Testis (tissue), 3 donors: ENCODE data around the gene HSD17B1. TPM values are rescaled to one million over a fixed set of nuclear protein-coding genes. Genes with fewer than 3 reads are reported as not detected.

Source experiments
- DNase-seq: peaks from one replicate; pipeline ENCODE4 v3.0.0-alpha.2; 2019
- H3K27ac ChIP-seq, 2 donors: fragments of 200-600 bp; sonication (generic); one replicate each; pipeline ENCODE4 v1.5.1; 2019
- H3K27me3 ChIP-seq: fragments of 200-600 bp; sonication (generic); one replicate; pipeline ENCODE4 v1.5.1; 2019
- H3K36me3 ChIP-seq: fragments of 200-600 bp; sonication (generic); one replicate; pipeline ENCODE4 v1.5.1; 2017; ENCODE audit warnings: low read depth; ENCODE audit errors: missing control alignments
- H3K4me1 ChIP-seq: fragments of 200-600 bp; sonication (generic); one replicate; pipeline ENCODE4 v1.5.1; 2019
- H3K4me3 ChIP-seq, 2 donors: fragments of 200-600 bp; sonication (generic); one replicate each; pipeline ENCODE4 v1.5.1; 2017 to 2019
- H3K9me3 ChIP-seq: fragments of 200-600 bp; sonication (generic); one replicate; pipeline ENCODE4 v1.5.1; 2017
- CTCF ChIP-seq, 3 experiments: fragments of 450-650 bp in 2 of 3; fragments of 200-600 bp in 1 of 3; sonication (generic) in 1 of 3; IDR thresholded peaks; one replicate each; pipeline ENCODE4 v1.5.1; 2016 to 2019; ENCODE audit warnings: antibody characterized with exemption in 3 of 3, mild to moderate bottlenecking in 2 of 3, moderate library complexity in 1 of 3
- POLR2A ChIP-seq: fragments of 450-650 bp; IDR thresholded peaks from one replicate; pipeline ENCODE4 v1.6.1; 2017; ENCODE audit warnings: antibody characterized with exemption, mild to moderate bottlenecking, moderate library complexity
- WGBS, 2 donors: methylation state at CpG; one replicate each; pipeline ENCODE4 v1.1.5; 2018; 5-methylcytosine and 5-hydroxymethylcytosine counted together
- intact Hi-C: fragments of 100-400 bp; cut with DNase I; formaldehyde crosslinking; loops from one replicate; pipeline ENCODE4 v1.15.1; 2023; ENCODE audit warnings: low total_unique reads
- polyA plus RNA-seq: library from polyadenylated mRNA; stranded (reverse); fragments of 350-450 nt; fragmentation: Illumina TruSeq; extraction: RNeasy Lipid Tissue Mini Kit (QIAGEN cat#74804); gene quantifications from one replicate; pipeline ENCODE4 v1.2.3, GENCODE V29; 2014; ENCODE audit warnings: low read depth, low replicate concordance; ENCODE audit not compliant: insufficient read depth
- total RNA-seq, 2 donors: library from RNA; depleted of rRNA; stranded (reverse); fragments of >200 nt; gene quantifications; one replicate each; pipeline ENCODE4 v1.2.3, GENCODE V29; 2016

The HSD17B1 gene
- total and polyA plus RNA-seq, 3 donors from 2014 or later: 7.1 to 14.4 (median 13.8) TPM

- TF ChIP-seq POLR2A: no peak
- TF ChIP-seq CTCF (IDR thresholded peaks at IDR 0.05): no peak
- DNase-seq: no peak
- Histone ChIP-seq H3K4me3 (peak overlapping the region; percentile 91 to 94), H3K36me3 (no peaks in the 10 kb centered on the region), H3K9me3 (no peaks in the 10 kb centered on the region), H3K4me1 (peaks cover 31% of the 10 kb centered on the region), H3K27me3 (no peaks in the 10 kb centered on the region), H3K27ac (peak overlapping the region; percentile 82 to 88)
- intact Hi-C loops: no loop called here
- 16 to 18% methylated on average over 21 to 28 of the region's 28 CpGs for WGBS, 2 donors
Measured at GRCh38 chr17:42566215-42566882, 13.6 kb downstream of the HSD17B1 start.

- Histone ChIP-seq H3K4me1 (peaks cover 31% of the 10 kb centered on the region), H3K27me3 (no peaks in the 10 kb centered on the region), H3K4me3 (peak within 1 kb of the TSS; percentile 91 to 94), H3K9me3 (no peaks in the 10 kb centered on the region), H3K36me3 (no peaks in the 10 kb centered on the region), H3K27ac (peak within 1 kb of the TSS; percentile 82 to 88)
- TF ChIP-seq POLR2A (no peak), CTCF (IDR thresholded peaks at IDR 0.05) (no peak)
- 0% methylated on average over 7 to 66 of the region's 72 CpGs for WGBS, 2 donors
- DNase-seq: peak; percentile 92
- intact Hi-C loops: no loop called here
Measured at GRCh38 chr17:42566883-42567573, 14.3 kb downstream of the HSD17B1 start, which contains the start of gene MLX. TSS of gene MLX (plus strand) at chr17:42567100. CDS start at chr17:42567125, 25 bp downstream.

GRCh38 chr17:42568341-42569111 lies 15.8 kb downstream of the HSD17B1 start:
- DNase-seq: no peak
- 70 to 78% methylated on average over 11 to 14 of the region's 14 CpGs for WGBS, 2 donors

More at GRCh38 chr17:42568341-42569111, 15.8 kb downstream of the HSD17B1 start:
- H3K4me1 ChIP-seq: peaks cover 21% of the 10 kb centered on the region
- H3K9me3 ChIP-seq: no peaks in the 10 kb centered on the region
- H3K4me3 ChIP-seq: peak overlapping the region in 1 of 2 donors; percentile 94
- no peaks in the 10 kb centered on the region for H3K36me3 ChIP-seq
- H3K27me3 ChIP-seq: no peaks in the 10 kb centered on the region
- no peak for TF ChIP-seq POLR2A
- no peak for TF ChIP-seq CTCF (IDR thresholded peaks at IDR 0.05)
- H3K27ac ChIP-seq: no peak overlapping the region
- intact Hi-C loops: no loop called here
